Endodermal cell (in vitro differentiated cells): ENCODE measurements around the gene BRSK2. TPM values are rescaled to one million over a fixed set of nuclear protein-coding genes. Genes with fewer than 3 reads are reported as not detected.

Experiments used
- DNase-seq: peaks from one replicate; pipeline ENCODE4 v3.0.0-alpha.2; 2017
- H3K27ac ChIP-seq: 2 replicates; pipeline ENCODE4 v1.5.1; 2013; ENCODE audit warnings: mild to moderate bottlenecking, low read depth, low read length, moderate library complexity
- H3K27me3 ChIP-seq: 2 replicates; pipeline ENCODE4 v1.6.1; 2013; ENCODE audit warnings: mild to moderate bottlenecking, low read length, moderate library complexity; ENCODE audit not compliant: insufficient read depth, control insufficient read depth, poor library complexity, severe bottlenecking
- H3K36me3 ChIP-seq: 2 replicates; pipeline ENCODE4 v1.7.0; 2013; ENCODE audit warnings: mild to moderate bottlenecking, low read length, moderate library complexity; ENCODE audit not compliant: control insufficient read depth, insufficient read depth
- H3K4me1 ChIP-seq: one replicate; pipeline ENCODE4 v1.7.0; 2013; ENCODE audit warnings: low read length; ENCODE audit not compliant: control insufficient read depth, insufficient read depth
- H3K4me3 ChIP-seq: 2 replicates; pipeline ENCODE4 v1.5.1; 2013; ENCODE audit warnings: mild to moderate bottlenecking, low read length, moderate library complexity
- H3K9ac ChIP-seq: 2 replicates; pipeline ENCODE4 v1.6.1; 2013; ENCODE audit warnings: mild to moderate bottlenecking, low read length, moderate library complexity; ENCODE audit not compliant: poor library complexity, severe bottlenecking; ENCODE audit errors: extremely low read depth
- H3K9me3 ChIP-seq: 2 replicates; pipeline ENCODE4 v1.6.1; 2013; ENCODE audit warnings: mild to moderate bottlenecking, low read length, moderate library complexity; ENCODE audit not compliant: control insufficient read depth
- H3K27ac Mint-ChIP-seq: 2 replicates; pipeline ENCODE4 v1.8.0; 2020; ENCODE audit warnings: mixed read lengths
- H3K27me3 Mint-ChIP-seq: 2 replicates; pipeline ENCODE4 v1.8.0; 2021; ENCODE audit warnings: mild to moderate bottlenecking, mixed read lengths; ENCODE audit not compliant: insufficient read depth
- H3K36me3 Mint-ChIP-seq: 2 replicates; pipeline ENCODE4 v1.8.0; 2020; ENCODE audit warnings: low read depth, mixed read lengths
- H3K4me1 Mint-ChIP-seq: 2 replicates; pipeline ENCODE4 v1.8.0; 2020; ENCODE audit warnings: mixed read lengths
- H3K4me3 Mint-ChIP-seq: 2 replicates; pipeline ENCODE4 v1.8.0; 2020; ENCODE audit warnings: mild to moderate bottlenecking, moderate library complexity, mixed read lengths
- H3K9me3 Mint-ChIP-seq: 2 replicates; pipeline ENCODE4 v1.8.0; 2020; ENCODE audit warnings: mild to moderate bottlenecking, mixed read lengths
- WGBS, 2 experiments: methylation state at CpG; one replicate each; pipeline versions ENCODE4 v1.1.5 to v1.1.7; 2013; ENCODE audit warnings: missing lambda C conversion rate in 2 of 2, mixed read lengths in 1 of 2; ENCODE audit not compliant: insufficient coverage in 1 of 2, insufficient read length in 1 of 2; 5-methylcytosine and 5-hydroxymethylcytosine counted together
- total RNA-seq, 2 donors: library from RNA; stranded (reverse); fragmentation: NEBNext Ultra II Directional in 1 of 2; extraction: Animal tissue kit (Norgen Biotek cat#: 25700) in 1 of 2; gene quantifications; 2 replicates in 1 of 2; 3 replicates in 1 of 2; pipeline ENCODE4 v1.2.1, GENCODE V29; 2021
- TF ChIP-seq, protein P1 (sequence below): fragments of 200-600 bp; sonication (generic); conservative IDR thresholded peaks from 2 replicates; pipeline ENCODE4 v1.5.0; 2021; ENCODE audit warnings: antibody characterized with exemption, mild to moderate bottlenecking

BRSK2 gene
- total RNA-seq, 2 donors from 2014 or later, result 9.4 to 10.3 TPM

GRCh38 chr11:1442807-1443366, 53.2 kb downstream of the BRSK2 start:
- TF ChIP-seq, protein P1, sequence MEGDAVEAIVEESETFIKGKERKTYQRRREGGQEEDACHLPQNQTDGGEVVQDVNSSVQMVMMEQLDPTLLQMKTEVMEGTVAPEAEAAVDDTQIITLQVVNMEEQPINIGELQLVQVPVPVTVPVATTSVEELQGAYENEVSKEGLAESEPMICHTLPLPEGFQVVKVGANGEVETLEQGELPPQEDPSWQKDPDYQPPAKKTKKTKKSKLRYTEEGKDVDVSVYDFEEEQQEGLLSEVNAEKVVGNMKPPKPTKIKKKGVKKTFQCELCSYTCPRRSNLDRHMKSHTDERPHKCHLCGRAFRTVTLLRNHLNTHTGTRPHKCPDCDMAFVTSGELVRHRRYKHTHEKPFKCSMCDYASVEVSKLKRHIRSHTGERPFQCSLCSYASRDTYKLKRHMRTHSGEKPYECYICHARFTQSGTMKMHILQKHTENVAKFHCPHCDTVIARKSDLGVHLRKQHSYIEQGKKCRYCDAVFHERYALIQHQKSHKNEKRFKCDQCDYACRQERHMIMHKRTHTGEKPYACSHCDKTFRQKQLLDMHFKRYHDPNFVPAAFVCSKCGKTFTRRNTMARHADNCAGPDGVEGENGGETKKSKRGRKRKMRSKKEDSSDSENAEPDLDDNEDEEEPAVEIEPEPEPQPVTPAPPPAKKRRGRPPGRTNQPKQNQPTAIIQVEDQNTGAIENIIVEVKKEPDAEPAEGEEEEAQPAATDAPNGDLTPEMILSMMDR, result no peak
- Mint-ChIP-seq H3K36me3 (no peaks in the 10 kb centered on the region), H3K4me1 (no peaks in the 10 kb centered on the region), H3K27me3 (no peaks in the 10 kb centered on the region), H3K4me3 (no peak overlapping the region), H3K9me3 (no peaks in the 10 kb centered on the region), H3K27ac (no peak overlapping the region)
- DNase-seq, result no peak
- Histone ChIP-seq H3K27ac (no peak overlapping the region), H3K36me3 (no peaks in the 10 kb centered on the region), H3K4me3 (no peak overlapping the region), H3K9me3 (no peaks in the 10 kb centered on the region), H3K27me3 (no peaks in the 10 kb centered on the region), H3K9ac (no peak overlapping the region), H3K4me1 (no peaks in the 10 kb centered on the region)
- WGBS, 2 experiments, result 89 to 92% methylated on average over 8 to 28 of the region's 28 CpGs

DNA sequence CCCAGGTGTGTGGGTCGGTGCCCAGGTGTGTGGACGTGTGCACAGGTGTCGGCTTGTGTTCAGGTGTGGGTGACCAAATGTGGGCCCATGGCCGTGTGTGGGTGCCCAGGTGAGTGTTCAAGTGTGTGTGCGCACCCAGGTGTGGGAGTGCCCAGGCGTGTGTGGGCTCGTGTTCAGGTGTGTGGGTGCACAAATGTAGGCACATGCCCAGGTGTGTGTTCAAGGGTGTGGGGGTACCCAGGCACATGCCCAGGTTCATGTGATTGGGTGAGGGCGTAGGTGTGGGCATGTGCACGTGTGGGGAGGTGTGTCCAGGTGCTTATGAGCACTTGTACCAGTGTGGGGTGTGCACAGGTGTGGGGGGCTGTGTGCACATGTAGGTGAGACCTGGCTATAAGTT, 54.0 kb downstream of the BRSK2 start:
- Mint-ChIP-seq H3K36me3 (no peaks in the 10 kb centered on the region), H3K27ac (no peak overlapping the region), H3K27me3 (no peaks in the 10 kb centered on the region), H3K4me3 (no peak overlapping the region), H3K9me3 (no peaks in the 10 kb centered on the region), H3K4me1 (no peaks in the 10 kb centered on the region)
- H3K4me3 ChIP-seq, result no peak overlapping the region
- TF ChIP-seq, protein P1, result no peak
- H3K9me3 ChIP-seq, result no peaks in the 10 kb centered on the region
- DNase-seq, result no peak
- H3K4me1 ChIP-seq, result no peaks in the 10 kb centered on the region
- H3K9ac ChIP-seq, result no peak overlapping the region
- no peaks in the 10 kb centered on the region for H3K27me3 ChIP-seq
- H3K27ac ChIP-seq, result no peak overlapping the region
- no peaks in the 10 kb centered on the region for H3K36me3 ChIP-seq
- 90% methylated on average over 9 of the region's 9 CpGs; no CpG with 5 or more reads in 1 of the 2 experiments for WGBS, 2 experiments

GRCh38 chr11:1444321-1444720, 54.6 kb downstream of the BRSK2 start:
- Mint-ChIP-seq H3K27ac (no peak overlapping the region), H3K4me3 (no peak overlapping the region), H3K9me3 (no peaks in the 10 kb centered on the region), H3K4me1 (no peaks in the 10 kb centered on the region), H3K27me3 (no peaks in the 10 kb centered on the region), H3K36me3 (no peaks in the 10 kb centered on the region)
- H3K27me3 ChIP-seq, result no peaks in the 10 kb centered on the region
- DNase-seq, result no peak
- TF ChIP-seq, protein P1, result no peak
- H3K4me3 ChIP-seq, result no peak overlapping the region
- H3K27ac ChIP-seq, result no peak overlapping the region
- 90 to 100% methylated on average over 4 to 11 of the region's 11 CpGs for WGBS, 2 experiments
- H3K9me3 ChIP-seq, result no peaks in the 10 kb centered on the region
- no peaks in the 10 kb centered on the region for H3K4me1 ChIP-seq
- H3K9ac ChIP-seq, result no peak overlapping the region
- no peaks in the 10 kb centered on the region for H3K36me3 ChIP-seq
